ENCODE data around the gene CSRNP3.
A peak's percentile ranks its signal among the peaks of the same experiment; 100 is the strongest.

CSRNP3 gene

GRCh38 chr2:165563468-165564225 lies 94.1 kb downstream of the CSRNP3 start:
- H3K27me3 ChIP-seq (ENCODE audit: control insufficient read depth in 2 of 2, insufficient read depth in 2 of 2, low read length in 2 of 2), result no peaks in the 10 kb centered on the region
- no peak overlapping the region for H3K9ac ChIP-seq (ENCODE audit: low read depth in 1 of 2, low read length in 2 of 2)
- no peak overlapping the region for H3K27ac ChIP-seq (ENCODE audit: low read depth in 2 of 2, low read length in 2 of 2)
- H3K36me3 ChIP-seq (ENCODE audit: control insufficient read depth in 2 of 2, insufficient read depth in 2 of 2, low read length in 2 of 2), result no peaks in the 10 kb centered on the region
- H3K9me3 ChIP-seq (ENCODE audit: control insufficient read depth in 2 of 2, low read length in 2 of 2), result no peaks in the 10 kb centered on the region
- no peak overlapping the region for H3K4me3 ChIP-seq (ENCODE audit: low read length in 2 of 2)
- H3K4me1 ChIP-seq (ENCODE audit: control insufficient read depth in 2 of 2, insufficient read depth in 2 of 2, low read length in 2 of 2), result no peaks in the 10 kb centered on the region

GRCh38 chr2:165566008-165566407 lies 96.5 kb downstream of the CSRNP3 start:
- Histone ChIP-seq H3K4me1 (ENCODE audit: control insufficient read depth in 2 of 2, insufficient read depth in 2 of 2, low read length in 2 of 2) (no peaks in the 10 kb centered on the region), H3K9ac (ENCODE audit: low read depth in 1 of 2, low read length in 2 of 2) (no peak overlapping the region), H3K27me3 (ENCODE audit: control insufficient read depth in 2 of 2, insufficient read depth in 2 of 2, low read length in 2 of 2) (no peaks in the 10 kb centered on the region), H3K27ac (ENCODE audit: low read depth in 2 of 2, low read length in 2 of 2) (no peak overlapping the region), H3K9me3 (ENCODE audit: control insufficient read depth in 2 of 2, low read length in 2 of 2) (no peaks in the 10 kb centered on the region), H3K36me3 (ENCODE audit: control insufficient read depth in 2 of 2, insufficient read depth in 2 of 2, low read length in 2 of 2) (no peaks in the 10 kb centered on the region), H3K4me3 (ENCODE audit: low read length in 2 of 2) (no peak overlapping the region)

GRCh38 chr2:165567273-165567672 lies 97.8 kb downstream of the CSRNP3 start:
- no peaks in the 10 kb centered on the region for H3K9me3 ChIP-seq (ENCODE audit: control insufficient read depth in 2 of 2, low read length in 2 of 2)
- no peak overlapping the region for H3K9ac ChIP-seq (ENCODE audit: low read depth in 1 of 2, low read length in 2 of 2)
- H3K4me1 ChIP-seq (ENCODE audit: control insufficient read depth in 2 of 2, insufficient read depth in 2 of 2, low read length in 2 of 2), result no peaks in the 10 kb centered on the region
- H3K36me3 ChIP-seq (ENCODE audit: control insufficient read depth in 2 of 2, insufficient read depth in 2 of 2, low read length in 2 of 2), result no peaks in the 10 kb centered on the region
- H3K27me3 ChIP-seq (ENCODE audit: control insufficient read depth in 2 of 2, insufficient read depth in 2 of 2, low read length in 2 of 2), result no peaks in the 10 kb centered on the region
- no peak overlapping the region for H3K27ac ChIP-seq (ENCODE audit: low read depth in 2 of 2, low read length in 2 of 2)
- no peak overlapping the region for H3K4me3 ChIP-seq (ENCODE audit: low read length in 2 of 2)

- Histone ChIP-seq H3K27ac (ENCODE audit: low read depth in 2 of 2, low read length in 2 of 2) (no peak overlapping the region), H3K4me3 (ENCODE audit: low read length in 2 of 2) (no peak overlapping the region), H3K27me3 (ENCODE audit: control insufficient read depth in 2 of 2, insufficient read depth in 2 of 2, low read length in 2 of 2) (no peaks in the 10 kb centered on the region), H3K9me3 (ENCODE audit: control insufficient read depth in 2 of 2, low read length in 2 of 2) (no peaks in the 10 kb centered on the region), H3K4me1 (ENCODE audit: control insufficient read depth in 2 of 2, insufficient read depth in 2 of 2, low read length in 2 of 2) (no peaks in the 10 kb centered on the region), H3K36me3 (ENCODE audit: control insufficient read depth in 2 of 2, insufficient read depth in 2 of 2, low read length in 2 of 2) (no peaks in the 10 kb centered on the region), H3K9ac (ENCODE audit: low read depth in 1 of 2, low read length in 2 of 2) (no peak overlapping the region)
Observed at GRCh38 chr2:165568361-165568760, 98.9 kb downstream of the CSRNP3 start.

- no peak overlapping the region for H3K27ac ChIP-seq (ENCODE audit: low read depth in 2 of 2, low read length in 2 of 2)
- no peak overlapping the region for H3K4me3 ChIP-seq (ENCODE audit: low read length in 2 of 2)
- no peaks in the 10 kb centered on the region for H3K36me3 ChIP-seq (ENCODE audit: control insufficient read depth in 2 of 2, insufficient read depth in 2 of 2, low read length in 2 of 2)
- H3K4me1 ChIP-seq (ENCODE audit: control insufficient read depth in 2 of 2, insufficient read depth in 2 of 2, low read length in 2 of 2), result peaks cover 0 to 5% of the 10 kb centered on the region in 2 donors
- no peaks in the 10 kb centered on the region for H3K27me3 ChIP-seq (ENCODE audit: control insufficient read depth in 2 of 2, insufficient read depth in 2 of 2, low read length in 2 of 2)
- H3K9me3 ChIP-seq (ENCODE audit: control insufficient read depth in 2 of 2, low read length in 2 of 2), result no peaks in the 10 kb centered on the region
- no peak overlapping the region for H3K9ac ChIP-seq (ENCODE audit: low read depth in 1 of 2, low read length in 2 of 2)
Observed at GRCh38 chr2:165571477-165571876, 102.0 kb downstream of the CSRNP3 start.

GRCh38 chr2:165572151-165572550 lies 102.7 kb downstream of the CSRNP3 start:
- Histone ChIP-seq H3K9ac (ENCODE audit: low read depth in 1 of 2, low read length in 2 of 2) (no peak overlapping the region), H3K27me3 (ENCODE audit: control insufficient read depth in 2 of 2, insufficient read depth in 2 of 2, low read length in 2 of 2) (no peaks in the 10 kb centered on the region), H3K4me1 (ENCODE audit: control insufficient read depth in 2 of 2, insufficient read depth in 2 of 2, low read length in 2 of 2) (peaks cover 0 to 5% of the 10 kb centered on the region in 2 donors), H3K27ac (ENCODE audit: low read depth in 2 of 2, low read length in 2 of 2) (no peak overlapping the region), H3K9me3 (ENCODE audit: control insufficient read depth in 2 of 2, low read length in 2 of 2) (no peaks in the 10 kb centered on the region), H3K36me3 (ENCODE audit: control insufficient read depth in 2 of 2, insufficient read depth in 2 of 2, low read length in 2 of 2) (no peaks in the 10 kb centered on the region), H3K4me3 (ENCODE audit: low read length in 2 of 2) (no peak overlapping the region)

- Histone ChIP-seq H3K9me3 (ENCODE audit: control insufficient read depth in 2 of 2, low read length in 2 of 2) (no peaks in the 10 kb centered on the region), H3K9ac (ENCODE audit: low read depth in 1 of 2, low read length in 2 of 2) (peak overlapping the region in 1 of 2 donors; percentile 47), H3K4me1 (ENCODE audit: control insufficient read depth in 2 of 2, insufficient read depth in 2 of 2, low read length in 2 of 2) (peaks cover 0 to 5% of the 10 kb centered on the region in 2 donors), H3K27me3 (ENCODE audit: control insufficient read depth in 2 of 2, insufficient read depth in 2 of 2, low read length in 2 of 2) (no peaks in the 10 kb centered on the region), H3K27ac (ENCODE audit: low read depth in 2 of 2, low read length in 2 of 2) (no peak overlapping the region), H3K4me3 (ENCODE audit: low read length in 2 of 2) (peak overlapping the region; percentile 70 to 83), H3K36me3 (ENCODE audit: control insufficient read depth in 2 of 2, insufficient read depth in 2 of 2, low read length in 2 of 2) (no peaks in the 10 kb centered on the region)
Observed at GRCh38 chr2:165573534-165574461, 104.3 kb downstream of the CSRNP3 start.

GRCh38 chr2:165575044-165575615 lies 105.6 kb downstream of the CSRNP3 start:
- Histone ChIP-seq H3K4me1 (ENCODE audit: control insufficient read depth in 2 of 2, insufficient read depth in 2 of 2, low read length in 2 of 2) (peaks cover 0 to 5% of the 10 kb centered on the region in 2 donors), H3K36me3 (ENCODE audit: control insufficient read depth in 2 of 2, insufficient read depth in 2 of 2, low read length in 2 of 2) (no peaks in the 10 kb centered on the region), H3K9ac (ENCODE audit: low read depth in 1 of 2, low read length in 2 of 2) (no peak overlapping the region), H3K4me3 (ENCODE audit: low read length in 2 of 2) (no peak overlapping the region), H3K27ac (ENCODE audit: low read depth in 2 of 2, low read length in 2 of 2) (no peak overlapping the region), H3K27me3 (ENCODE audit: control insufficient read depth in 2 of 2, insufficient read depth in 2 of 2, low read length in 2 of 2) (no peaks in the 10 kb centered on the region), H3K9me3 (ENCODE audit: control insufficient read depth in 2 of 2, low read length in 2 of 2) (no peaks in the 10 kb centered on the region)

GRCh38 chr2:165576409-165577154 lies 107.1 kb downstream of the CSRNP3 start:
- no peaks in the 10 kb centered on the region for H3K36me3 ChIP-seq (ENCODE audit: control insufficient read depth in 2 of 2, insufficient read depth in 2 of 2, low read length in 2 of 2)
- H3K27ac ChIP-seq (ENCODE audit: low read depth in 2 of 2, low read length in 2 of 2), result no peak overlapping the region
- H3K9me3 ChIP-seq (ENCODE audit: control insufficient read depth in 2 of 2, low read length in 2 of 2), result no peaks in the 10 kb centered on the region
- H3K4me3 ChIP-seq (ENCODE audit: low read length in 2 of 2), result no peak overlapping the region
- H3K9ac ChIP-seq (ENCODE audit: low read depth in 1 of 2, low read length in 2 of 2), result no peak overlapping the region
- peaks cover 0 to 5% of the 10 kb centered on the region in 2 donors for H3K4me1 ChIP-seq (ENCODE audit: control insufficient read depth in 2 of 2, insufficient read depth in 2 of 2, low read length in 2 of 2)
- H3K27me3 ChIP-seq (ENCODE audit: control insufficient read depth in 2 of 2, insufficient read depth in 2 of 2, low read length in 2 of 2), result no peaks in the 10 kb centered on the region

Measured in mucosa of rectum (tissue), 2 donors.